HG03159 (cell line): Measurements from ENCODE around the gene ZC3H7B.
"Not testable (repeated sequence)": the region's sequence is repeated elsewhere in the genome, so short reads cannot be mapped to it uniquely, and the experiment has no call there.

Source experiments
- ATAC-seq: cut with Tn5 transposase; IDR thresholded peaks from one replicate; pipeline ENCODE4 v1.9.1; 2021; ENCODE audit warnings: mild to moderate bottlenecking, moderate library complexity; ENCODE audit not compliant: unreplicated experiment

The ZC3H7B gene

GRCh38 chr22:41285820-41286638 is 15.3 kb upstream of the ZC3H7B start, which contains the start of gene RANGAP1:
Gene RANGAP1 (minus strand): TSS chr22:41286187. CDS start chr22:41281044, 5,143 bp downstream.
- peak; percentile 94 for ATAC-seq

- ATAC-seq = peak; percentile 24
Measured at GRCh38 chr22:41286639-41287091, 14.7 kb upstream of the ZC3H7B start.

- ATAC-seq = no peak
Measured at GRCh38 chr22:41288245-41288946, 12.9 kb upstream of the ZC3H7B start.

GRCh38 chr22:41289671-41290070 is 11.7 kb upstream of the ZC3H7B start:
- ATAC-seq = no peak

GRCh38 chr22:41290262-41291221 is 10.8 kb upstream of the ZC3H7B start:
- ATAC-seq = no peak

- not testable (repeated sequence) for ATAC-seq
Measured at GRCh38 chr22:41294816-41295215, 6.5 kb upstream of the ZC3H7B start.

GRCh38 chr22:41296826-41297667 is 4.3 kb upstream of the ZC3H7B start:
- ATAC-seq = no peak

GRCh38 chr22:41300661-41301060 is 664 bp upstream of the ZC3H7B start:
- no peak for ATAC-seq

- no peak for ATAC-seq
Measured at GRCh38 chr22:41302021-41302767, 869 bp downstream of the ZC3H7B start.

GRCh38 chr22:41302811-41303210 is 1.5 kb downstream of the ZC3H7B start:
- ATAC-seq = no peak

- no peak for ATAC-seq
Measured at GRCh38 chr22:41305646-41306045, 4.3 kb downstream of the ZC3H7B start.

- ATAC-seq = no peak
Measured at GRCh38 chr22:41308054-41308453, 6.7 kb downstream of the ZC3H7B start.

GRCh38 chr22:41308544-41308947 is 7.2 kb downstream of the ZC3H7B start:
- ATAC-seq = no peak

GRCh38 chr22:41310336-41310735 is 9.0 kb downstream of the ZC3H7B start:
- no peak for ATAC-seq

- no peak for ATAC-seq
Measured at GRCh38 chr22:41311487-41311886, 10.2 kb downstream of the ZC3H7B start.

GRCh38 chr22:41314821-41315220 is 13.5 kb downstream of the ZC3H7B start:
- ATAC-seq = no peak

- ATAC-seq = no peak
Measured at GRCh38 chr22:41315586-41315985, 14.3 kb downstream of the ZC3H7B start.

GRCh38 chr22:41320416-41321240 is 19.3 kb downstream of the ZC3H7B start:
- no peak for ATAC-seq
